ENCODE measurements around the gene TMEM165.

GRCh38 chr4:55348466-55348865 lies 47.3 kb upstream of the TMEM165 start:
- TF ChIP-seq POLR2A (IDR thresholded peaks at IDR 0.05): no peak
- no peak for TF ChIP-seq CTCF (IDR thresholded peaks at IDR 0.05)
